Right lobe of liver (tissue), 4 donors: ENCODE measurements around the gene RND3.

Experiments
- POLR2A ChIP-seq: fragments of 450-650 bp; IDR thresholded peaks from one replicate; pipeline ENCODE4 v1.6.1; 2017; ENCODE audit warnings: antibody characterized with exemption, mild to moderate bottlenecking
- TF ChIP-seq, protein P1 (sequence below), 4 donors: fragments of 200-600 bp in 3 of 4; fragments of 450-650 bp in 1 of 4; IDR thresholded peaks; one replicate each; pipeline versions ENCODE4 v1.5.1 to v1.8.0; 2016 to 2022; ENCODE audit warnings: antibody characterized with exemption in 4 of 4, mild to moderate bottlenecking in 2 of 4
- donor health status: DM: no; HTN: no; CAD: no.
- donor health status: DM: no; HTN: no; CAD: no.
- donor health status: DM: no; HTN: yes; CAD: no.

DNA sequence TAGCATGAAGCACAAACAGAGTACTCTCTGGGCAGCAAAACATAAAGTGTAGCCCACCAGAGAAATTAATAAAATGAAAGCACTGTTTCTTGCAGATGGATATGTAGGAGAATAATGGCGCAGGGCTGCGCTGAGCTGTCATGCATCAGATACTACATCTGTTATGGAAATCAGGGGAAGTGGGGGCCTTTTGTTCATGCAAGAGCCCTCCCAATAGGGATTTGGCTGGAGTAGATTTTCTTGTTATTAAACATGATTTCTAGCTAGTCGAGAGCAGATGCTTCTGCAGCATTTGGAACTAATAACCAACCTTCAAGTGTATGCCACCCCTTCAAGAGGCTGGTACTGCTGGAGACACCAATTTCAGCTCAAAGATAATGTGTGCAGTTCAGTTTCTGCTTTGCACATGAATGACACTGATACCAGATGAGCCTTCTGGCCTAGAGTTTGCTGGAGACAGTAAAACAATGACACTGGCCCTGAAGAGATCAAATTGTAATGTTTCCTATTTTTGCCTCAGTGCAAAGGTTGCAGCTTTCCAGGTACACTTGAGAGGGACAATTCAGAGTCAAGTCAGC lies 58.0 kb downstream of the RND3 start:
- TF ChIP-seq, protein P1, sequence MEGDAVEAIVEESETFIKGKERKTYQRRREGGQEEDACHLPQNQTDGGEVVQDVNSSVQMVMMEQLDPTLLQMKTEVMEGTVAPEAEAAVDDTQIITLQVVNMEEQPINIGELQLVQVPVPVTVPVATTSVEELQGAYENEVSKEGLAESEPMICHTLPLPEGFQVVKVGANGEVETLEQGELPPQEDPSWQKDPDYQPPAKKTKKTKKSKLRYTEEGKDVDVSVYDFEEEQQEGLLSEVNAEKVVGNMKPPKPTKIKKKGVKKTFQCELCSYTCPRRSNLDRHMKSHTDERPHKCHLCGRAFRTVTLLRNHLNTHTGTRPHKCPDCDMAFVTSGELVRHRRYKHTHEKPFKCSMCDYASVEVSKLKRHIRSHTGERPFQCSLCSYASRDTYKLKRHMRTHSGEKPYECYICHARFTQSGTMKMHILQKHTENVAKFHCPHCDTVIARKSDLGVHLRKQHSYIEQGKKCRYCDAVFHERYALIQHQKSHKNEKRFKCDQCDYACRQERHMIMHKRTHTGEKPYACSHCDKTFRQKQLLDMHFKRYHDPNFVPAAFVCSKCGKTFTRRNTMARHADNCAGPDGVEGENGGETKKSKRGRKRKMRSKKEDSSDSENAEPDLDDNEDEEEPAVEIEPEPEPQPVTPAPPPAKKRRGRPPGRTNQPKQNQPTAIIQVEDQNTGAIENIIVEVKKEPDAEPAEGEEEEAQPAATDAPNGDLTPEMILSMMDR (IDR thresholded peaks at IDR 0.05): no peak
- TF ChIP-seq POLR2A: no peak
